DMS114 treated with DMSO at 0.1 percent for 48 hours (cell line): ENCODE measurements around the gene MCM10.
"Not testable (repeated sequence)": the region's sequence is repeated elsewhere in the genome, so short reads cannot be mapped to it uniquely, and the experiment has no call there.

ENCODE experiments used
- DNase-seq: peaks from one replicate; lab custom pipeline; 2025; ENCODE audit not compliant: unreplicated experiment; lab: John Stamatoyannopoulos, UW

The MCM10 gene

GRCh38 chr10:13219685-13220670 is 58.6 kb downstream of the MCM10 start:
- DNase-seq: no peak

- no peak for DNase-seq
Observed at GRCh38 chr10:13221572-13221971, 60.2 kb downstream of the MCM10 start.

- DNase-seq: no peak
Observed at GRCh38 chr10:13222151-13222550, 60.8 kb downstream of the MCM10 start.

GRCh38 chr10:13222566-13222965 is 61.2 kb downstream of the MCM10 start:
- no peak for DNase-seq

GRCh38 chr10:13223241-13223640 is 61.9 kb downstream of the MCM10 start:
- DNase-seq: no peak

GRCh38 chr10:13224210-13224995 is 63.0 kb downstream of the MCM10 start:
- DNase-seq: no peak

- DNase-seq: no peak
Observed at GRCh38 chr10:13225601-13226000, 64.2 kb downstream of the MCM10 start.

GRCh38 chr10:13227031-13227430 is 65.7 kb downstream of the MCM10 start:
- no peak for DNase-seq

GRCh38 chr10:13231190-13231589 is 69.8 kb downstream of the MCM10 start:
- DNase-seq: no peak

- no peak for DNase-seq
Observed at GRCh38 chr10:13231808-13232207, 70.5 kb downstream of the MCM10 start.

- DNase-seq: no peak
Observed at GRCh38 chr10:13233358-13233757, 72.0 kb downstream of the MCM10 start.

GRCh38 chr10:13234172-13234571 is 72.8 kb downstream of the MCM10 start, which contains the start of gene UCMA:
Gene UCMA, minus strand, starts transcription at chr10:13234374. Its CDS starts 116 bp downstream, at chr10:13234258.
- DNase-seq: no peak

- not testable (repeated sequence) for DNase-seq
Observed at GRCh38 chr10:13234736-13235135, 73.4 kb downstream of the MCM10 start.

- no peak for DNase-seq
Observed at GRCh38 chr10:13236638-13237037, 75.3 kb downstream of the MCM10 start.

- no peak for DNase-seq
Observed at GRCh38 chr10:13238271-13239077, 77.1 kb downstream of the MCM10 start.

- DNase-seq: no peak
Observed at GRCh38 chr10:13239923-13240322, 78.6 kb downstream of the MCM10 start.

GRCh38 chr10:13241613-13242012 is 80.3 kb downstream of the MCM10 start:
- DNase-seq: no peak

- not testable (repeated sequence) for DNase-seq
Observed at GRCh38 chr10:13242260-13242659, 80.9 kb downstream of the MCM10 start.

GRCh38 chr10:13247246-13247645 is 85.9 kb downstream of the MCM10 start:
- no peak for DNase-seq

- DNase-seq: no peak
Observed at GRCh38 chr10:13247784-13248183, 86.4 kb downstream of the MCM10 start.

- DNase-seq: no peak
Observed at GRCh38 chr10:13253726-13254125, 92.4 kb downstream of the MCM10 start.
